Ishikawa (cell line): Measurements from ENCODE around the gene ZNF536.

ENCODE experiments used
- CEBPB ChIP-seq: IDR thresholded peaks from 2 replicates; pipeline ENCODE4 v1.6.1; 2012
- CREB1 ChIP-seq: IDR thresholded peaks from 2 replicates; pipeline ENCODE4 v1.6.1; 2012; ENCODE audit warnings: low read depth
- EGR1 ChIP-seq: IDR thresholded peaks from 2 replicates; pipeline ENCODE4 v1.6.1; 2012
- EP300 ChIP-seq: IDR thresholded peaks from 2 replicates; pipeline ENCODE4 v1.6.1; 2012; ENCODE audit warnings: borderline replicate concordance
- FOXM1 ChIP-seq: IDR thresholded peaks from 2 replicates; pipeline ENCODE4 v1.6.1; 2012; ENCODE audit warnings: low read depth, borderline replicate concordance
- MAX ChIP-seq: IDR thresholded peaks from 2 replicates; pipeline ENCODE4 v1.6.1; 2012
- NFIC ChIP-seq: IDR thresholded peaks from 2 replicates; pipeline ENCODE4 v1.6.1; 2012
- RAD21 ChIP-seq: IDR thresholded peaks from 2 replicates; pipeline ENCODE4 v1.6.1; 2012; ENCODE audit warnings: low read depth
- REST ChIP-seq: IDR thresholded peaks from 2 replicates; pipeline ENCODE4 v1.6.1; 2012; ENCODE audit warnings: low read depth, mild to moderate bottlenecking
- TAF1 ChIP-seq: IDR thresholded peaks from 2 replicates; pipeline ENCODE4 v1.6.1; 2012; ENCODE audit warnings: low read depth, mild to moderate bottlenecking
- TCF12 ChIP-seq: IDR thresholded peaks from 2 replicates; pipeline ENCODE4 v1.6.1; 2012; ENCODE audit warnings: low read depth
- TEAD4 ChIP-seq: IDR thresholded peaks from 2 replicates; pipeline ENCODE4 v1.6.1; 2012
- YY1 ChIP-seq: IDR thresholded peaks from 2 replicates; pipeline ENCODE4 v1.6.1; 2012; ENCODE audit warnings: low read depth
- ZBTB7A ChIP-seq: IDR thresholded peaks from 2 replicates; pipeline ENCODE4 v1.6.1; 2012; ENCODE audit warnings: low read depth
- TF ChIP-seq, protein P1 (sequence below): IDR thresholded peaks from 2 replicates; pipeline ENCODE4 v1.6.1; 2012

ZNF536 gene

DNA sequence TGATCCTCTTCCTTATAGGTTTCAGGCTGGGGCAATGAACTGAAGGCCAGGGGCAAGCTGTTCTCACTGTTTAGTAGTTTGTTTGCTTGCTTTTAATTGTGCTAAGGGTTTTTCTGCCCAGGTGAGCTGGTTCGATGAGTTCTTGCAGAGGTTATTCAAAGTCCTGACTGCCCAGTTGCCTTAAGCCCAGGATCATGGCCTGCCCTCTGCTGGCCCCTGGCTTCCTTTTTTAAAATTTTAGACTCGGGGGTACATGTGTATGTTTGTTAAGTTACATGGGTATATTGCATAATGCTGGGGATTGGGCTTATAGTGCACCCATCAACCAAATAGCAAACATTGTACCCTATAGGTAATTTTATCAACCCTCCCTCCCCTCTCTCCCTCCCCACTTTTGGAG, 65.7 kb downstream of the ZNF536 start:
- TF ChIP-seq TAF1 (no peak), EP300 (no peak)

- TF ChIP-seq ZBTB7A (no peak), TAF1 (no peak), TCF12 (no peak), MAX (no peak), CEBPB (no peak), EP300 (no peak)
Observed at GRCh38 chr19:30439310-30439709, 67.1 kb downstream of the ZNF536 start.

DNA sequence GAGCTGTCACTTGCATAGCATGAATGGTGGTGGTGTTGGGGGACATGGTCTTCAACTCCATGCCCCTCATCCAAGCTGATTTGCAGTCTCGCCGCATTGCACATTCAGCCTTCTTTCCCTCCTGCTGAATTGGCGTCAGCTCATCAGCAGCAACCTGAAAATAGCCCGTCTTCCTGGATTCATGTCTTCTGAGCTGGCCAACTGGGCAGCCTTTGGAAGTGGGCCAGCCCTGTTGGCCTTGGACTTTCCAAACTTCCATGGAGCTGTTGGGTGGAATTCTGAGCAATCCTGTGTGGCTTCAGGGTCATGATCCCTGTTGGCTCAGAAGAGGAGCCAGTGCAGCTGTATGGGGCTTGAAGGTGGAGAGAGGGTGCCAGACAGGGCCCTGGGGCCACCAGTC, 68.8 kb downstream of the ZNF536 start:
- TF ChIP-seq EGR1 (no peak), CREB1 (no peak)

DNA sequence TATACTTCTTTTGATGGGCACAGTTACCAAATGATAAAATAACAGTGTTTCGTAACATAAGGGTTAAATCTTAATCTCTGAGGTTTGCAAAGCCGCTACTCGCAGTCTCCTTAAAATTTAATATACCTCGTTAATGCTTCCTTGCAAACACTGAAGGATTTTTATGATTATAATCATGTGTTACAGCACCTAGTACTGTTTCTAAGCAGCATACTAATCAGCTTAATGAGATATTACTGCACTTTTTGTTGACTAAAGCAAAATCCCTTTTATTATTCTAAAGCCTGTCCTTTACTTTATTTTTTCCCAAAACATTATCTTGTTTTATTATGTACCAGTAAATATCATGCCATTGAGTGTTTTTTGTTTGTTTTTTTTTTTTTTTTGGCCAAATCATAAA, 70.5 kb downstream of the ZNF536 start:
- TF ChIP-seq FOXM1 (no peak), ZBTB7A (no peak), RAD21 (no peak), NFIC (no peak), CREB1 (no peak), EGR1 (no peak), YY1 (no peak), REST (no peak), EP300 (no peak), TCF12 (no peak)

- TF ChIP-seq RAD21 = no peak
- TF ChIP-seq REST = no peak
- TF ChIP-seq ZBTB7A = no peak
- no peak for TF ChIP-seq EP300
Observed at GRCh38 chr19:30443531-30444252, 71.5 kb downstream of the ZNF536 start.

DNA sequence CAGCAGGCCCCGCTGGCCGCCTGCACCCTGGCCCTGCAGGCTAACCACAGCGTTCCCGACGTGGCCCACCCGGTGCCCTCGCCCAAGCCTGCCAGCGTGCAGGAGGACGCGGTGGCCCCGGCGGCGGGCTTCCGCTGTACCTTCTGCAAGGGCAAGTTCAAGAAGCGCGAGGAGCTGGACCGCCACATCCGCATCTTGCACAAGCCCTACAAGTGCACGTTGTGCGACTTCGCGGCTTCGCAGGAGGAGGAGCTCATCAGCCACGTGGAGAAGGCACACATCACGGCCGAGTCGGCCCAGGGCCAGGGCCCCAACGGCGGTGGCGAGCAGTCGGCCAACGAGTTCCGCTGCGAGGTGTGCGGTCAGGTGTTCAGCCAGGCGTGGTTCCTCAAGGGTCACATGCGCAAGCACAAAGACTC, 72.1 kb downstream of the ZNF536 start:
- TF ChIP-seq CREB1 (no peak), MAX (no peak), TCF12 (no peak), EGR1 (no peak), EP300 (no peak), CEBPB (no peak), RAD21 (no peak), TEAD4 (no peak), REST (no peak), TAF1 (no peak), YY1 (no peak), ZBTB7A (no peak)
- TF ChIP-seq, protein P1, sequence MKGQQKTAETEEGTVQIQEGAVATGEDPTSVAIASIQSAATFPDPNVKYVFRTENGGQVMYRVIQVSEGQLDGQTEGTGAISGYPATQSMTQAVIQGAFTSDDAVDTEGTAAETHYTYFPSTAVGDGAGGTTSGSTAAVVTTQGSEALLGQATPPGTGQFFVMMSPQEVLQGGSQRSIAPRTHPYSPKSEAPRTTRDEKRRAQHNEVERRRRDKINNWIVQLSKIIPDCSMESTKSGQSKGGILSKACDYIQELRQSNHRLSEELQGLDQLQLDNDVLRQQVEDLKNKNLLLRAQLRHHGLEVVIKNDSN = no peak
